Bronchial epithelial cell (primary cell): ENCODE data around the gene ZMYND12. TPM values are rescaled to one million over a fixed set of nuclear protein-coding genes. Genes with fewer than 3 reads are reported as not detected.
A peak's percentile ranks its signal among the peaks of the same experiment; 100 is the strongest.

Source experiments
- DNase-seq: peaks from one replicate; pipeline ENCODE4 v3.0.0-alpha.2; 2010; ENCODE audit warnings: low read depth
- FAIRE-seq: peaks from 2 replicates; lab custom pipeline; 2011; peaks lifted over from hg19 to GRCh38; lab: Jason Lieb, UNC
- H3K27me3 ChIP-seq: 2 replicates; pipeline ENCODE4 v1.5.1; 2011; ENCODE audit warnings: low read length; ENCODE audit not compliant: control insufficient read depth, insufficient read depth
- H3K36me3 ChIP-seq: 2 replicates; pipeline ENCODE4 v1.5.1; 2011; ENCODE audit warnings: low read length; ENCODE audit not compliant: control insufficient read depth, insufficient read depth
- H3K4me3 ChIP-seq: 2 replicates; pipeline ENCODE4 v1.5.1; 2011; ENCODE audit warnings: mild to moderate bottlenecking, low read depth, low read length, control low read depth
- total RNA-seq: library from RNA; depleted of rRNA; stranded (reverse); fragments of >200 nt; gene quantifications from 2 replicates; pipeline ENCODE4 v1.2.1, GENCODE V29; 2014
- TF ChIP-seq, protein P1 (sequence below): IDR thresholded peaks from 2 replicates; pipeline ENCODE4 v1.5.1; 2011; ENCODE audit warnings: mild to moderate bottlenecking, moderate library complexity, low read length, control low read depth, inconsistent platforms; ENCODE audit not compliant: insufficient read depth, severe bottlenecking

The ZMYND12 gene
- total RNA-seq, 1 donor from 2014 or later: 0.26 TPM

DNA sequence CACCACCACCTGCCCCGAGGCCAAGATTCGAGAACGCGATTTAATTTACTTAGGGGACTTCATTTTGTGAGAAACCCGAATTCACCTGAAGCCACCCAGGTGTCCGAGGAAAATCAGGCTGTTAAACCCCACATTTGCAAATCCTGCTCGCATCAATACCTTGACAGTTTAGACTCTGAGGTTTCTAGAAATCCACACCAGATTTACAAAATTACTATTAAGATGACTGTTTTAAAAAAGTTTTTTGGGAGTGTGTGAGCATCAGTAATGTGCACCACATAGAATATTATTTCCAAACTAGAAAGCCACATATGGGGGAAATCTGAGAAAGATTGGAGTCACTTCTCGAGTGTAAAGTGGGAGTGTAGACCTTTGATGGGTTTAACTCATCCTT, 74.5 kb downstream of the ZMYND12 start:
- FAIRE-seq (no peak), DNase-seq (no peak)
- TF ChIP-seq, protein P1, sequence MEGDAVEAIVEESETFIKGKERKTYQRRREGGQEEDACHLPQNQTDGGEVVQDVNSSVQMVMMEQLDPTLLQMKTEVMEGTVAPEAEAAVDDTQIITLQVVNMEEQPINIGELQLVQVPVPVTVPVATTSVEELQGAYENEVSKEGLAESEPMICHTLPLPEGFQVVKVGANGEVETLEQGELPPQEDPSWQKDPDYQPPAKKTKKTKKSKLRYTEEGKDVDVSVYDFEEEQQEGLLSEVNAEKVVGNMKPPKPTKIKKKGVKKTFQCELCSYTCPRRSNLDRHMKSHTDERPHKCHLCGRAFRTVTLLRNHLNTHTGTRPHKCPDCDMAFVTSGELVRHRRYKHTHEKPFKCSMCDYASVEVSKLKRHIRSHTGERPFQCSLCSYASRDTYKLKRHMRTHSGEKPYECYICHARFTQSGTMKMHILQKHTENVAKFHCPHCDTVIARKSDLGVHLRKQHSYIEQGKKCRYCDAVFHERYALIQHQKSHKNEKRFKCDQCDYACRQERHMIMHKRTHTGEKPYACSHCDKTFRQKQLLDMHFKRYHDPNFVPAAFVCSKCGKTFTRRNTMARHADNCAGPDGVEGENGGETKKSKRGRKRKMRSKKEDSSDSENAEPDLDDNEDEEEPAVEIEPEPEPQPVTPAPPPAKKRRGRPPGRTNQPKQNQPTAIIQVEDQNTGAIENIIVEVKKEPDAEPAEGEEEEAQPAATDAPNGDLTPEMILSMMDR: no peak
- Histone ChIP-seq H3K4me3 (no peak overlapping the region), H3K36me3 (no peaks in the 10 kb centered on the region), H3K27me3 (peaks cover 8% of the 10 kb centered on the region)

DNA sequence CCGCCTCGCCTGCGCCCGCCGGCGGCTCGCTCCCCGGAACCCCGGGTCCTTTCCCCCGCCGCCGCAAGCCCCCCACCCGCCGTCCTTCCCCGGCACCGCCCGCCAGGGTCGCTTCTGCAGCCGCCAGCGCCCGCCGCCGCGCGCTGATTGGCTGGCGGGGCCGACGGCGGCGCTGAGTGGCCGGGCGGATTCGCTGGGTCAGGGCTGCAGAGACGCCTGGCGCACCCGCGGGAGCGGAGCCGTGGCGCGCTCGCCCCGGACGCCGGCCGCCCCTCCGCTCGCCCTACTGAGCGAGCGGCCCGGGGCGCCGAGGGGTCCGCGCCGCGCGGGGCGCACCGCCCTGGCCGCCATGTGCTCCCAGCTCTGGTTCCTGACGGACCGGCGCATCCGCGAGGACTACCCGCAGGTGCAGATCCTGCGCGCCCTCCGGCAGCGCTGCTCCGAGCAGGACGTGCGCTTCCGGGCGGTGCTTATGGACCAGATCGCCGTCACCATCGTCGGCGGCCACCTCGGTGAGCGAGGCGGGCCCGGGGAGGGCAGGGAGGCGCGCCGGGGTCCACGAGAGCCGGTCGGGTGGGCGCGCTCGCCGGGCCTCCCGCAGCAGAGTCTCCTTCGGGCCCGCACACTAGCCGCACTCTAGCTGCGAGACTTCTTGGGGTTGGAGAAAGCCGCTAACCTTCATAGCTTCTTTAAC, 75.1 kb downstream of the ZMYND12 start, which contains the start of gene RIMKLA:
TSS of gene RIMKLA (plus strand) at position 207 of the 694 bp plus-strand sequence. CDS start at position 350, 143 bp downstream.
- DNase-seq (peak; percentile 7), FAIRE-seq (no peak)
- TF ChIP-seq, protein P1: no peak
- Histone ChIP-seq H3K27me3 (peaks cover 8% of the 10 kb centered on the region), H3K36me3 (no peaks in the 10 kb centered on the region), H3K4me3 (peak within 1 kb of the TSS; percentile 23)

Other genes starting within 250 kb of the ZMYND12 start
- gene FOXJ3, start 120.8 kb downstream of the ZMYND12 start, total RNA-seq: 13.2 and 17.0 TPM in 2 replicates
- gene RIMKLA, start 75.2 kb downstream of the ZMYND12 start, total RNA-seq: under 0.01 TPM in 1 of 2 replicates, not detected in the other
- 34.8 and 52.4 TPM in 2 replicates for gene PPCS, start 521 bp upstream of the ZMYND12 start, total RNA-seq
- gene CCDC30, start 7.3 kb upstream of the ZMYND12 start, total RNA-seq: 0.77 and 0.79 TPM in 2 replicates
- gene PPIH, start 202.4 kb upstream of the ZMYND12 start, total RNA-seq: 21.9 and 40.8 TPM in 2 replicates
- gene YBX1, start 226.4 kb upstream of the ZMYND12 start, total RNA-seq: 1,123 and 1,188 TPM in 2 replicates